AML-193 (cell line): ENCODE data around the gene OLFML2B.

Experiments used
- DNase-seq, 2 experiments: peaks; one replicate each; lab custom pipeline; 2025; lab: John Stamatoyannopoulos, UW

The OLFML2B gene

GRCh38 chr1:161978011-161978790, 45.5 kb downstream of the OLFML2B start:
- DNase-seq, result no peak

- no peak for DNase-seq
Observed at GRCh38 chr1:161973924-161974845, 49.5 kb downstream of the OLFML2B start.

- DNase-seq, result no peak
Observed at GRCh38 chr1:161972828-161973227, 50.8 kb downstream of the OLFML2B start.

GRCh38 chr1:161970633-161971032, 53.0 kb downstream of the OLFML2B start:
- DNase-seq, result no peak

GRCh38 chr1:161970036-161970435, 53.6 kb downstream of the OLFML2B start:
- no peak for DNase-seq

GRCh38 chr1:161966067-161966466, 57.6 kb downstream of the OLFML2B start:
- DNase-seq, result no peak

GRCh38 chr1:161962091-161962887, 61.4 kb downstream of the OLFML2B start:
- DNase-seq, result no peak

GRCh38 chr1:161958425-161958824, 65.2 kb downstream of the OLFML2B start:
- DNase-seq, result no peak

GRCh38 chr1:161956930-161957329, 66.7 kb downstream of the OLFML2B start:
- no peak for DNase-seq

GRCh38 chr1:161956097-161956496, 67.6 kb downstream of the OLFML2B start:
- no peak for DNase-seq

- no peak for DNase-seq
Observed at GRCh38 chr1:161955606-161956005, 68.1 kb downstream of the OLFML2B start.

- DNase-seq, result no peak
Observed at GRCh38 chr1:161954466-161954865, 69.2 kb downstream of the OLFML2B start.

- DNase-seq, result no peak
Observed at GRCh38 chr1:161954050-161954449, 69.6 kb downstream of the OLFML2B start.

GRCh38 chr1:161953256-161953920, 70.3 kb downstream of the OLFML2B start:
- DNase-seq, result no peak

- no peak for DNase-seq
Observed at GRCh38 chr1:161952607-161953172, 71.0 kb downstream of the OLFML2B start.

GRCh38 chr1:161951646-161952045, 72.0 kb downstream of the OLFML2B start:
- DNase-seq, result no peak

GRCh38 chr1:161950377-161950776, 73.3 kb downstream of the OLFML2B start:
- DNase-seq, result no peak

- no peak for DNase-seq
Observed at GRCh38 chr1:161949548-161949947, 74.1 kb downstream of the OLFML2B start.

- DNase-seq, result no peak
Observed at GRCh38 chr1:161948435-161948834, 75.2 kb downstream of the OLFML2B start.

GRCh38 chr1:161946071-161946987, 77.3 kb downstream of the OLFML2B start:
- DNase-seq, result no peak
